Spleen (tissue), 13 donors: ENCODE data around the gene PIP5K1B. TPM values are rescaled to one million over a fixed set of nuclear protein-coding genes. Genes with fewer than 3 reads are reported as not detected.

ENCODE experiments used
- DNase-seq: peaks from one replicate; pipeline ENCODE4 v3.0.0-alpha.2; 2020
- H3K27ac ChIP-seq, 8 donors: fragments of 200-600 bp; sonication (generic) in 7 of 8; 1 replicate in 4 of 8; 2 replicates in 4 of 8; pipeline versions ENCODE4 v1.5.0 to v1.8.0; 2016 to 2021; ENCODE audit warnings: inconsistent platforms in 4 of 8, mild to moderate bottlenecking in 4 of 8, moderate library complexity in 1 of 8
- H3K27me3 ChIP-seq, 7 donors: fragments of 200-600 bp; sonication (generic) in 6 of 7; replicated peaks in 1 of 7; 1 replicate in 4 of 7; 2 replicates in 3 of 7; pipeline versions ENCODE4 v1.5.0 to v1.8.0; 2016 to 2021; ENCODE audit warnings: inconsistent platforms in 3 of 7, mild to moderate bottlenecking in 1 of 7
- H3K36me3 ChIP-seq, 6 donors: fragments of 200-600 bp; sonication (generic) in 5 of 6; 1 replicate in 4 of 6; 2 replicates in 2 of 6; pipeline versions ENCODE4 v1.5.0 to v1.8.0; 2016 to 2021; ENCODE audit warnings: inconsistent platforms in 2 of 6
- H3K4me1 ChIP-seq, 6 donors: fragments of 200-600 bp; sonication (generic) in 5 of 6; 1 replicate in 3 of 6; 2 replicates in 3 of 6; pipeline versions ENCODE4 v1.5.0 to v1.8.0; 2016 to 2021; ENCODE audit warnings: inconsistent platforms in 3 of 6
- H3K4me3 ChIP-seq, 8 donors: fragments of 200-600 bp; sonication (generic) in 7 of 8; 1 replicate in 4 of 8; 2 replicates in 4 of 8; pipeline versions ENCODE4 v1.5.0 to v1.8.0; 2016 to 2021; ENCODE audit warnings: inconsistent platforms in 4 of 8, mild to moderate bottlenecking in 4 of 8, moderate library complexity in 2 of 8
- H3K9me3 ChIP-seq, 8 donors: fragments of 200-600 bp; sonication (generic) in 7 of 8; 1 replicate in 4 of 8; 2 replicates in 4 of 8; pipeline versions ENCODE4 v1.5.0 to v1.8.0; 2016 to 2021; ENCODE audit warnings: inconsistent platforms in 4 of 8
- POLR2A ChIP-seq, 3 donors: fragments of 450-650 bp; IDR thresholded peaks; one replicate each; pipeline ENCODE4 v1.5.1; 2017; ENCODE audit warnings: antibody characterized with exemption in 3 of 3, mild to moderate bottlenecking in 1 of 3
- POLR2AphosphoS5 ChIP-seq, 3 donors: sonication (generic); formaldehyde crosslinking; IDR thresholded peaks; one replicate each; pipeline ENCODE4 v1.5.1; 2017; ENCODE audit warnings: antibody characterized with exemption in 3 of 3
- WGBS, 5 donors: extraction: QIAGEN DNeasy Blood & Tissue Kit in 3 of 5; methylation state at CpG; one replicate each; pipeline versions ENCODE4 v1.1.5 to v1.1.7; 2013 to 2018; 5-methylcytosine and 5-hydroxymethylcytosine counted together
- intact Hi-C: fragments of 100-400 bp; cut with DNase I; formaldehyde crosslinking; loops from one replicate; pipeline ENCODE4 v1.15.0; 2023; ENCODE audit warnings: low total_unique reads
- long read RNA-seq, 2 donors: transcript quantifications; one replicate each; lab custom pipeline, GENCODE V29; 2026
- polyA plus RNA-seq, 3 donors: library from polyadenylated mRNA; stranded (reverse); fragments of 200-250 nt; gene quantifications; one replicate each; pipeline ENCODE4 v1.2.1, GENCODE V29; 2013
- total RNA-seq, 7 donors: library from RNA; depleted of rRNA in 3 of 7; stranded (reverse); fragments of >200 nt in 3 of 7; fragmentation: NEBNext Ultra II Directional in 4 of 7; extraction: Animal tissue kit (Norgen Biotek cat#: 25700) in 4 of 7; gene quantifications; one replicate each; pipeline versions ENCODE4 v1.1.0 to v1.2.1, GENCODE V29; 2016 to 2021
- TF ChIP-seq, protein P1 (sequence below), 11 experiments: fragments of 200-600 bp in 7 of 11; fragments of 450-650 bp in 4 of 11; sonication (generic) in 4 of 11; IDR thresholded peaks in 8 of 11; conservative IDR thresholded peaks in 3 of 11; 1 replicate in 7 of 11; 2 replicates in 4 of 11; pipeline versions ENCODE4 v1.4.0 to v1.8.0; 2016 to 2021; ENCODE audit warnings: antibody characterized with exemption in 11 of 11, inconsistent platforms in 4 of 11, mild to moderate bottlenecking in 1 of 11
- donor health status: healthy with polysubstance abuse.
- donor health status: DM: no; HTN: no; CAD: no; lungs with moderate emphysema.
- donor health status: DM: no; HTN: no; CAD: no.
- donor health status: Bipolar disorder and iron deficiency.
- donor health status: healthy.
- donor health status: DM: no; HTN: no; CAD: no.
- donor health status: DM: yes; HTN: yes; CAD: no.

Gene PIP5K1B, protein sequence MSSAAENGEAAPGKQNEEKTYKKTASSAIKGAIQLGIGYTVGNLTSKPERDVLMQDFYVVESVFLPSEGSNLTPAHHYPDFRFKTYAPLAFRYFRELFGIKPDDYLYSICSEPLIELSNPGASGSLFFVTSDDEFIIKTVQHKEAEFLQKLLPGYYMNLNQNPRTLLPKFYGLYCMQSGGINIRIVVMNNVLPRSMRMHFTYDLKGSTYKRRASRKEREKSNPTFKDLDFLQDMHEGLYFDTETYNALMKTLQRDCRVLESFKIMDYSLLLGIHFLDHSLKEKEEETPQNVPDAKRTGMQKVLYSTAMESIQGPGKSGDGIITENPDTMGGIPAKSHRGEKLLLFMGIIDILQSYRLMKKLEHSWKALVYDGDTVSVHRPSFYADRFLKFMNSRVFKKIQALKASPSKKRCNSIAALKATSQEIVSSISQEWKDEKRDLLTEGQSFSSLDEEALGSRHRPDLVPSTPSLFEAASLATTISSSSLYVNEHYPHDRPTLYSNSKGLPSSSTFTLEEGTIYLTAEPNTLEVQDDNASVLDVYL
- total RNA-seq (10 to 100 TPM in 1 of 7 donors, 1 to 10 TPM in 6; 4.3 to 10.3 (median 8.0) TPM), polyA plus RNA-seq (1 to 10 TPM; 1.5 to 2.7 (median 2.3) TPM)
- long read RNA-seq, donor 1 = 0 reads
- long read RNA-seq, donor 2, partial matches to known transcripts = 0 of 1 reads
- long read RNA-seq, donor 2, other reads (novel, unspliced or antisense) = 0 of 1 reads

DNA sequence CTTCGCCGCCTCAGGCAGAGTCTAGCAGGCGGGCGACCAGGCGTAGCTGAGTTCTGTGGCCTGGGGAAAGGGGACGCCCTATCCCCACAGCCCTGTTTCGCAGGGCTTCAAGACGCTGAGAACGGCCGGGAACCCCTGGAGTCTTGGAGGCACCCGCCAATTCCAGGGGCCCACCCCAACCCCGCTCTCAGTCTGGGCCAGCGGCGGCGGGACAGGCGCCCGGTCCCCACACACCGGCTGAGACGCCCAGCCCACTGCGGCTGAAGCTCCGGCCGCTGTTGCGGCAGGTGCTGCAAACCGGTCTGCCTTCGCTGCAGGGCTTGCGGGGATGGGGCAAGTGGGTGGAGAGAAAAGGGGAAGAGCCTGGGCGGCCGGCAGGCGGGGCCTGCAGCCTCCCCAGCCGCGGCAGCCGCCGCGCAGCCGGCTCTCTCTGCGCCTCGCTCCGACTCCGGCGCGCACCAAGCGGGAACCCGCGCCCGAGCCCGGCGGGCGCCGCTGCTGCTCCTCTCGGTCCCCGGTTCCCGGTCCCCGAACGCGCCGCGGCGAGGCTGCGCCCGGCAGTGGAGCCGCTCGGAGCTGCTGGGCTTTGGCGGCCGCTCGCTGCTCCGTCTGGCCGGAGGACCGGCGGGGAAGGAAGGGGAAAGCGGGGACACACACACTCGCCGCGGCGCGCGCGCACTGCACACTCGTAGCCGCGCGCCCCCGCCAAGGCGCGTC, at the start of gene PIP5K1B:
TSS of gene PIP5K1B (plus strand) at position 427 of the 717 bp plus-strand sequence. CDS start 117,375 bp downstream, outside the sequence.
- intact Hi-C loops = loop anchor here (10.0 kb wide), 1 partner anchor 110 kb away; no protein-coding TSS in a partner anchor
- WGBS, 5 donors = 0 to 1% (median 1%) methylated on average over 3 to 84 of the region's 84 CpGs
- peak within 1 kb of the TSS; percentile 68 to 92 (median 86) for H3K27ac ChIP-seq

DNA sequence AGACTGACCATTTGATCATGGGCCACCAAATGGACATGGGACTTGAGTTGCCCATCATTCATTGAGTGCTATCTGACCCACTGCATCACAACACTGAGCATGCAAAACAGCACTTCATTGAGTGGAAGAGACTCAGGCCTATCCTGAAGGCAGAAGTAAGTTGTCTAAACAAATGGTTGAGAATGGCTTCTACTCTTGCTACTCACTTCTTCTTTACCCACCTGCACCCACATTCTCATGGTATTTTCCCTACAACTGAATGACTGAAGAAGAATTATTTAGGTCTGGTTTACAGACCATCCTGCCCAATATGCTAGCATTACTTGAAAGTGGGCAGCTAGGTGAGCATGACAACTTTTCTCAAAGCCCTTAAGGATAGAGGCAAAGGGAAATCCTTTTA, 41.0 kb upstream of the PIP5K1B start:
- TF ChIP-seq, protein P1, sequence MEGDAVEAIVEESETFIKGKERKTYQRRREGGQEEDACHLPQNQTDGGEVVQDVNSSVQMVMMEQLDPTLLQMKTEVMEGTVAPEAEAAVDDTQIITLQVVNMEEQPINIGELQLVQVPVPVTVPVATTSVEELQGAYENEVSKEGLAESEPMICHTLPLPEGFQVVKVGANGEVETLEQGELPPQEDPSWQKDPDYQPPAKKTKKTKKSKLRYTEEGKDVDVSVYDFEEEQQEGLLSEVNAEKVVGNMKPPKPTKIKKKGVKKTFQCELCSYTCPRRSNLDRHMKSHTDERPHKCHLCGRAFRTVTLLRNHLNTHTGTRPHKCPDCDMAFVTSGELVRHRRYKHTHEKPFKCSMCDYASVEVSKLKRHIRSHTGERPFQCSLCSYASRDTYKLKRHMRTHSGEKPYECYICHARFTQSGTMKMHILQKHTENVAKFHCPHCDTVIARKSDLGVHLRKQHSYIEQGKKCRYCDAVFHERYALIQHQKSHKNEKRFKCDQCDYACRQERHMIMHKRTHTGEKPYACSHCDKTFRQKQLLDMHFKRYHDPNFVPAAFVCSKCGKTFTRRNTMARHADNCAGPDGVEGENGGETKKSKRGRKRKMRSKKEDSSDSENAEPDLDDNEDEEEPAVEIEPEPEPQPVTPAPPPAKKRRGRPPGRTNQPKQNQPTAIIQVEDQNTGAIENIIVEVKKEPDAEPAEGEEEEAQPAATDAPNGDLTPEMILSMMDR (IDR thresholded peaks at IDR 0.05 in 8 of 11, conservative IDR thresholded peaks at IDR 0.05 in 3 of 11) = no peak
- TF ChIP-seq POLR2AphosphoS5 (IDR thresholded peaks at IDR 0.05) (no peak), POLR2A (IDR thresholded peaks at IDR 0.05) (no peak)
- H3K9me3 ChIP-seq = no peaks in the 10 kb centered on the region
- H3K27me3 ChIP-seq = no peaks in the 10 kb centered on the region
- no peak for DNase-seq
- H3K4me1 ChIP-seq = peaks cover 0 to under 1% (median 0%) of the 10 kb centered on the region in 6 donors
- intact Hi-C loops = no loop called here
- no peak overlapping the region for H3K27ac ChIP-seq
- H3K36me3 ChIP-seq = no peaks in the 10 kb centered on the region
- H3K4me3 ChIP-seq = no peak overlapping the region

More for the DNA sequence above, at the start of gene PIP5K1B:
- H3K9me3 ChIP-seq = no peaks in the 10 kb centered on the region
- H3K36me3 ChIP-seq = no peaks in the 10 kb centered on the region
- peak within 1 kb of the TSS; percentile 38 to 88 (median 72) for H3K4me3 ChIP-seq
- peaks cover 0 to 56% (median 24%) of the 10 kb centered on the region in 7 donors for H3K27me3 ChIP-seq
- H3K4me1 ChIP-seq = peaks cover 11 to 58% (median 41%) of the 10 kb centered on the region in 6 donors
- peak; percentile 65 to 84 (median 81) for TF ChIP-seq POLR2AphosphoS5 (IDR thresholded peaks at IDR 0.05)
- TF ChIP-seq POLR2A (IDR thresholded peaks at IDR 0.05) = no peak
- TF ChIP-seq, protein P1 (IDR thresholded peaks at IDR 0.05 in 8 of 11, conservative IDR thresholded peaks at IDR 0.05 in 3 of 11) = peak in 1 of 11 experiments; percentile 17
- peak; percentile 96 for DNase-seq

DNA sequence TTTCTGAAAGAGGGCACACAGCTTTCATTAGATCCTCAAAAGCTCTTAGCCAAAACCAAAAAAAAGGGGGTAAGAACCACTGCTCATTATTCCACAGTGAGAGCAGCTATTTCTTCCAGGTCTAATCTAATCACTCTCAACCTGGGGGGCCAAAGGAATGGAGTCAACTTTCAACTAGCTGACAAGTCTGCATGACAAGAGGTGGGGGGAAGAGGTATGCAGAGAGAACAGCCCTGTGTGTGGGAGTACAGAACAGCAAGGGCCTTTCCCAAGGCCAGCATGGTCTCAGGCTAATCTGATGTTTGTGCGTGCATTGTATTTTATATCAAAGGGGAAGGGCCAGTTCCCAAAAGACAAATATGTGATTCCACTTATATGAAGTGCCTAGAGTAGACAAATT, 36.9 kb upstream of the PIP5K1B start:
- 67 to 91% (median 78%) methylated on average over 1 of the region's 1 CpG for WGBS, 5 donors
- Histone ChIP-seq H3K36me3 (no peaks in the 10 kb centered on the region), H3K9me3 (no peaks in the 10 kb centered on the region), H3K27ac (no peak overlapping the region), H3K27me3 (no peaks in the 10 kb centered on the region), H3K4me1 (peaks cover 0 to 6% (median 0%) of the 10 kb centered on the region in 6 donors), H3K4me3 (no peak overlapping the region)
- intact Hi-C loops = no loop called here
- no peak for TF ChIP-seq POLR2AphosphoS5 (IDR thresholded peaks at IDR 0.05)
- TF ChIP-seq, protein P1 (IDR thresholded peaks at IDR 0.05 in 8 of 11, conservative IDR thresholded peaks at IDR 0.05 in 3 of 11) = no peak
- no peak for TF ChIP-seq POLR2A (IDR thresholded peaks at IDR 0.05)
- no peak for DNase-seq
